Astrocyte of the spinal cord (primary cell): ENCODE results near the gene TCP10L.

Source experiments
- DNase-seq: peaks from one replicate; pipeline ENCODE4 v3.0.0; 2011; ENCODE audit warnings: low read depth, low spot score
- H3K4me3 ChIP-seq: 2 replicates; pipeline ENCODE4 v1.5.1; 2011; ENCODE audit warnings: low read depth, mild to moderate bottlenecking, low read length, moderate library complexity
- in situ Hi-C: cut with HindIII; loops from 2 replicates; pipeline ENCODE4 v1.10.0; 2017; ENCODE audit warnings: low sequenced_read_pairs
- TF ChIP-seq, protein P1 (sequence below): IDR thresholded peaks from 2 replicates; pipeline ENCODE4 v1.5.1; 2012; ENCODE audit warnings: low read depth, mild to moderate bottlenecking, low read length, inconsistent platforms

Gene TCP10L

GRCh38 chr21:32538147-32538792 is 47.1 kb downstream of the TCP10L start:
- in situ Hi-C loops = no loop called here
- TF ChIP-seq, protein P1, sequence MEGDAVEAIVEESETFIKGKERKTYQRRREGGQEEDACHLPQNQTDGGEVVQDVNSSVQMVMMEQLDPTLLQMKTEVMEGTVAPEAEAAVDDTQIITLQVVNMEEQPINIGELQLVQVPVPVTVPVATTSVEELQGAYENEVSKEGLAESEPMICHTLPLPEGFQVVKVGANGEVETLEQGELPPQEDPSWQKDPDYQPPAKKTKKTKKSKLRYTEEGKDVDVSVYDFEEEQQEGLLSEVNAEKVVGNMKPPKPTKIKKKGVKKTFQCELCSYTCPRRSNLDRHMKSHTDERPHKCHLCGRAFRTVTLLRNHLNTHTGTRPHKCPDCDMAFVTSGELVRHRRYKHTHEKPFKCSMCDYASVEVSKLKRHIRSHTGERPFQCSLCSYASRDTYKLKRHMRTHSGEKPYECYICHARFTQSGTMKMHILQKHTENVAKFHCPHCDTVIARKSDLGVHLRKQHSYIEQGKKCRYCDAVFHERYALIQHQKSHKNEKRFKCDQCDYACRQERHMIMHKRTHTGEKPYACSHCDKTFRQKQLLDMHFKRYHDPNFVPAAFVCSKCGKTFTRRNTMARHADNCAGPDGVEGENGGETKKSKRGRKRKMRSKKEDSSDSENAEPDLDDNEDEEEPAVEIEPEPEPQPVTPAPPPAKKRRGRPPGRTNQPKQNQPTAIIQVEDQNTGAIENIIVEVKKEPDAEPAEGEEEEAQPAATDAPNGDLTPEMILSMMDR = no peak
- no peak overlapping the region for H3K4me3 ChIP-seq
- no peak for DNase-seq

DNA sequence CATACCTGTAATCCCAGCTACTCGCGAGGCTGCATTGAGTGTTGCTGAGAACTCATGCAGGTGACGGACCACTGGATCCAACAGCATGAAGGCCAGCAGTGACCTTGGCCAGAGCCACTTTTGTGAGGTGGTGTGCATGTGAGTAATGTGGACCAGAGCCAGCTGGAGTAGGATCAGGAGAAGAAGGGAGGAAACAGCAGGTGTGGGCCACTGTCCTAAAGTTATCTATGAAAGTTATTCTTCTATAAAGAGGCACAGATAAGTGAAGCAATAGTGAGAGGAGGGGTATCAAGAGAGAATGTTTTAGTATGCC is 47.8 kb downstream of the TCP10L start:
- in situ Hi-C loops = no loop called here
- DNase-seq = no peak
- no peak overlapping the region for H3K4me3 ChIP-seq
- TF ChIP-seq, protein P1 = no peak

- no peak for DNase-seq
- no peak overlapping the region for H3K4me3 ChIP-seq
- TF ChIP-seq, protein P1 = no peak
- in situ Hi-C loops = no loop called here
Observed at GRCh38 chr21:32535612-32536011, 49.7 kb downstream of the TCP10L start.

GRCh38 chr21:32534113-32534512 is 51.2 kb downstream of the TCP10L start:
- TF ChIP-seq, protein P1 = no peak
- no peak overlapping the region for H3K4me3 ChIP-seq
- in situ Hi-C loops = no loop called here
- DNase-seq = no peak

DNA sequence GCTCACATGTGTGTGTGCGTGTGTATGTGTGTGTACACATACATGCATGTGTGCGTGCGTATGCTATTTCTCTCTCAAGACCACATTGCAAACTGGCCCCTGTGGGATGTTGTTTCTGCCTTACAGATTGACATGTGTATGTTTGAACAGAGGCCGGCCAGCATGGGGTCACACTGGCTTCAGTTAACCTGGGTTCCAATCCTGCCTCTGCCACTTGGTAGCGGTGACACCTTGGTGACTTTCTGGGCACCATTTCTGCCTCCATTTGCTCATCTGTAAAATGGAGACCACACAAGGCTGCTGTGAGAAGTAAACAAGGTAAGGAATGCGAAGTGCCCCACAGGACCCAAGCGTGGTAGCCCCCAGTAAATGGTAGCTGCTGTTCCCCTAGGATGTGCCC is 51.7 kb downstream of the TCP10L start:
- no peak overlapping the region for H3K4me3 ChIP-seq
- in situ Hi-C loops = no loop called here
- TF ChIP-seq, protein P1 = no peak
- DNase-seq = no peak

GRCh38 chr21:32533053-32533452 is 52.3 kb downstream of the TCP10L start:
- no peak overlapping the region for H3K4me3 ChIP-seq

More at GRCh38 chr21:32533053-32533452, 52.3 kb downstream of the TCP10L start:
- TF ChIP-seq, protein P1 = no peak
- in situ Hi-C loops = no loop called here
- DNase-seq = no peak
